Endodermal cell (in vitro differentiated cells): Measurements from ENCODE around the gene TOGARAM1. TPM values are rescaled to one million over a fixed set of nuclear protein-coding genes. Genes with fewer than 3 reads are reported as not detected.

Experiments used
- DNase-seq: peaks from one replicate; pipeline ENCODE4 v3.0.0-alpha.2; 2017
- H3K27ac ChIP-seq: 2 replicates; pipeline ENCODE4 v1.5.1; 2013; ENCODE audit warnings: mild to moderate bottlenecking, low read depth, low read length, moderate library complexity
- H3K27me3 ChIP-seq: 2 replicates; pipeline ENCODE4 v1.6.1; 2013; ENCODE audit warnings: mild to moderate bottlenecking, low read length, moderate library complexity; ENCODE audit not compliant: insufficient read depth, control insufficient read depth, poor library complexity, severe bottlenecking
- H3K36me3 ChIP-seq: 2 replicates; pipeline ENCODE4 v1.7.0; 2013; ENCODE audit warnings: mild to moderate bottlenecking, low read length, moderate library complexity; ENCODE audit not compliant: control insufficient read depth, insufficient read depth
- H3K4me1 ChIP-seq: one replicate; pipeline ENCODE4 v1.7.0; 2013; ENCODE audit warnings: low read length; ENCODE audit not compliant: control insufficient read depth, insufficient read depth
- H3K4me3 ChIP-seq: 2 replicates; pipeline ENCODE4 v1.5.1; 2013; ENCODE audit warnings: mild to moderate bottlenecking, low read length, moderate library complexity
- H3K9ac ChIP-seq: 2 replicates; pipeline ENCODE4 v1.6.1; 2013; ENCODE audit warnings: mild to moderate bottlenecking, low read length, moderate library complexity; ENCODE audit not compliant: poor library complexity, severe bottlenecking; ENCODE audit errors: extremely low read depth
- H3K9me3 ChIP-seq: 2 replicates; pipeline ENCODE4 v1.6.1; 2013; ENCODE audit warnings: mild to moderate bottlenecking, low read length, moderate library complexity; ENCODE audit not compliant: control insufficient read depth
- H3K27ac Mint-ChIP-seq: 2 replicates; pipeline ENCODE4 v1.8.0; 2020; ENCODE audit warnings: mixed read lengths
- H3K27me3 Mint-ChIP-seq: 2 replicates; pipeline ENCODE4 v1.8.0; 2021; ENCODE audit warnings: mild to moderate bottlenecking, mixed read lengths; ENCODE audit not compliant: insufficient read depth
- H3K36me3 Mint-ChIP-seq: 2 replicates; pipeline ENCODE4 v1.8.0; 2020; ENCODE audit warnings: low read depth, mixed read lengths
- H3K4me1 Mint-ChIP-seq: 2 replicates; pipeline ENCODE4 v1.8.0; 2020; ENCODE audit warnings: mixed read lengths
- H3K4me3 Mint-ChIP-seq: 2 replicates; pipeline ENCODE4 v1.8.0; 2020; ENCODE audit warnings: mild to moderate bottlenecking, moderate library complexity, mixed read lengths
- H3K9me3 Mint-ChIP-seq: 2 replicates; pipeline ENCODE4 v1.8.0; 2020; ENCODE audit warnings: mild to moderate bottlenecking, mixed read lengths
- WGBS, 2 experiments: methylation state at CpG; one replicate each; pipeline versions ENCODE4 v1.1.5 to v1.1.7; 2013; ENCODE audit warnings: missing lambda C conversion rate in 2 of 2, mixed read lengths in 1 of 2; ENCODE audit not compliant: insufficient coverage in 1 of 2, insufficient read length in 1 of 2; 5-methylcytosine and 5-hydroxymethylcytosine counted together
- total RNA-seq, 2 donors: library from RNA; stranded (reverse); fragmentation: NEBNext Ultra II Directional in 1 of 2; extraction: Animal tissue kit (Norgen Biotek cat#: 25700) in 1 of 2; gene quantifications; 2 replicates in 1 of 2; 3 replicates in 1 of 2; pipeline ENCODE4 v1.2.1, GENCODE V29; 2021
- TF ChIP-seq, protein P1 (sequence below): fragments of 200-600 bp; sonication (generic); conservative IDR thresholded peaks from 2 replicates; pipeline ENCODE4 v1.5.0; 2021; ENCODE audit warnings: antibody characterized with exemption, mild to moderate bottlenecking

Gene TOGARAM1
- total RNA-seq, 2 donors from 2014 or later, result 12.3 to 13.7 TPM

DNA sequence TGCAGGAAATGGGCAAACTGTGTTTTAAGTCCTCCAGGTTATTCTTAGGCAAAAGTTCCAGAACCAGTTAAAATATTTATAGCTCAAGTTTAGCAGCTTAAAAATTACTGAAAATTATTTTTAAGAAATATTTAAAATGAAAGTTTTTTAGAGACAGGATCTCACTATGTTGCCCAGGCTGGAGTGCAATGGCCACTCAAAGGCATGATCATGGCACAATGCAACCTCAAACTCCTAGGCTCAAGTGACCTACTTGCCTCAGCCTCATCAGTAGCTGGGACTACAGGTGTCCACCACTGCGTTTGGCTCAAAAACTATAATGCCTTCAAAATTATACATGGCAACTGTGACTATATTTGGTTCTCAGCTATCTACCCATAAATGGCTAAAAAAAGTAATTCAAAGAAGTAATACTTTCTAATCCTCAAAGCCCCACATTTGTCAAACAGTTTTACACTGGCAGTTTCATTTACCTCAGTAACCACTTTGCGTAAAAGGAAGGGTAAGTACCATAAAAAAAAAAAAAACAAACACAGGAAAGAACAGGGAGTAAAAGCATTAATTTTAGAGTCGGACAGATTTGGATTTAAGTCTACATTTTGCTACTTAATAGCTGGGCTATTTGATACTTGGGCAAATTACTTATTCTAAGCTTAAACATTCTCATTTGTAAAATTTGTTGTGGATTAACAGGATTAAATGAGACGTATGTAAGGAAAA is 9.4 kb upstream of the TOGARAM1 start:
- peaks cover 21% of the 10 kb centered on the region for H3K36me3 Mint-ChIP-seq
- no peak overlapping the region for H3K9ac ChIP-seq
- no peak overlapping the region for H3K4me3 Mint-ChIP-seq
- TF ChIP-seq, protein P1, sequence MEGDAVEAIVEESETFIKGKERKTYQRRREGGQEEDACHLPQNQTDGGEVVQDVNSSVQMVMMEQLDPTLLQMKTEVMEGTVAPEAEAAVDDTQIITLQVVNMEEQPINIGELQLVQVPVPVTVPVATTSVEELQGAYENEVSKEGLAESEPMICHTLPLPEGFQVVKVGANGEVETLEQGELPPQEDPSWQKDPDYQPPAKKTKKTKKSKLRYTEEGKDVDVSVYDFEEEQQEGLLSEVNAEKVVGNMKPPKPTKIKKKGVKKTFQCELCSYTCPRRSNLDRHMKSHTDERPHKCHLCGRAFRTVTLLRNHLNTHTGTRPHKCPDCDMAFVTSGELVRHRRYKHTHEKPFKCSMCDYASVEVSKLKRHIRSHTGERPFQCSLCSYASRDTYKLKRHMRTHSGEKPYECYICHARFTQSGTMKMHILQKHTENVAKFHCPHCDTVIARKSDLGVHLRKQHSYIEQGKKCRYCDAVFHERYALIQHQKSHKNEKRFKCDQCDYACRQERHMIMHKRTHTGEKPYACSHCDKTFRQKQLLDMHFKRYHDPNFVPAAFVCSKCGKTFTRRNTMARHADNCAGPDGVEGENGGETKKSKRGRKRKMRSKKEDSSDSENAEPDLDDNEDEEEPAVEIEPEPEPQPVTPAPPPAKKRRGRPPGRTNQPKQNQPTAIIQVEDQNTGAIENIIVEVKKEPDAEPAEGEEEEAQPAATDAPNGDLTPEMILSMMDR, result no peak
- H3K4me1 Mint-ChIP-seq, result no peaks in the 10 kb centered on the region
- no peaks in the 10 kb centered on the region for H3K4me1 ChIP-seq
- H3K36me3 ChIP-seq, result peaks cover 31% of the 10 kb centered on the region
- no peaks in the 10 kb centered on the region for H3K27me3 ChIP-seq
- no peak overlapping the region for H3K27ac Mint-ChIP-seq
- H3K9me3 Mint-ChIP-seq, result no peaks in the 10 kb centered on the region
- no peaks in the 10 kb centered on the region for H3K27me3 Mint-ChIP-seq
- H3K4me3 ChIP-seq, result no peak overlapping the region
- H3K9me3 ChIP-seq, result peaks cover 6% of the 10 kb centered on the region
- DNase-seq, result no peak
- 83 to 97% methylated on average over 1 to 4 of the region's 4 CpGs for WGBS, 2 experiments
- no peak overlapping the region for H3K27ac ChIP-seq

DNA sequence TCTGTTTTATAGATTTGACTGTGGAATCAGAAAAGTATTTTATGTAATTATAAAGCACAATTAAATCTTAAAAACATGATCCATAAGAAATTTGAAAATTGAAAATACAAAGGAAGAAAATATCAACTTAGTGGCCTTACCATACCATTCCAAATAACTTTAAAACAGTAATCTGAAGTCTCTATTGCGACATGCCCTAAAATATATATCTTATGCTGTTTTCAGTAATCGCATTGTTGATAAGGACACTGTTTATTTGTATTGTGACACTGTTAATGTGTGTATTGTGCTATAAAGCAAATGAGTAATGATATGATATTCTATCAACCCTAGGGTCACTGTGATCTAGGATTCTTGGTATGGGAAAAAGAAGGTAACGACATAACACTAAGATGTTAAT is 7.2 kb upstream of the TOGARAM1 start:
- WGBS, 2 experiments, result 84 to 95% methylated on average over 2 of the region's 3 CpGs
- H3K4me3 Mint-ChIP-seq, result no peak overlapping the region
- Histone ChIP-seq H3K4me1 (peaks cover 5% of the 10 kb centered on the region), H3K9ac (no peak overlapping the region), H3K27me3 (no peaks in the 10 kb centered on the region), H3K27ac (no peak overlapping the region), H3K4me3 (no peak overlapping the region), H3K36me3 (peaks cover 11% of the 10 kb centered on the region), H3K9me3 (no peaks in the 10 kb centered on the region)
- no peak overlapping the region for H3K27ac Mint-ChIP-seq
- H3K4me1 Mint-ChIP-seq, result peaks cover 11% of the 10 kb centered on the region
- DNase-seq, result no peak
- H3K36me3 Mint-ChIP-seq, result peaks cover 10% of the 10 kb centered on the region
- H3K9me3 Mint-ChIP-seq, result no peaks in the 10 kb centered on the region
- TF ChIP-seq, protein P1, result no peak
- no peaks in the 10 kb centered on the region for H3K27me3 Mint-ChIP-seq

DNA sequence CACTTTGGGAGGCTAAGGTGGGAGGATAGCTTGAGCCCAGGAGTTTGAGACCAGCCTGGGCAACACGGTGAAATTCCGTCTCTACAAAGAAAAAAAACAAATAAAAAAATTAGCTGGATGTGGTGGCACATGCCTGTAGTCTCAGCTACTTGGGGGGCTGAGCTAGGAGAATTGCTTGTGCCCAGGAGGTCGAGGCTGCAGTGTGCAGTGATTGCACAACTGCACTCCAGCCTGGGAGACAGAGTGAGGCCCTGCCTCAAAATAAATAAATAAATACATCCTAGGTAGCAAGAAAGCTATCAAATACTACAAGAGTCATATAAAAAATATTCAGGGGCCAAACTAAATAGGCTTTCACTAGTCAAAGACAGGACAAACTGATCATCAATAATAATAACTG is 6.5 kb upstream of the TOGARAM1 start:
- Mint-ChIP-seq H3K9me3 (no peaks in the 10 kb centered on the region), H3K27ac (no peak overlapping the region), H3K4me1 (peaks cover 18% of the 10 kb centered on the region), H3K27me3 (no peaks in the 10 kb centered on the region), H3K4me3 (no peak overlapping the region), H3K36me3 (peaks cover 10% of the 10 kb centered on the region)
- TF ChIP-seq, protein P1, result no peak
- Histone ChIP-seq H3K4me3 (no peak overlapping the region), H3K9me3 (no peaks in the 10 kb centered on the region), H3K4me1 (peaks cover 5% of the 10 kb centered on the region), H3K27ac (no peak overlapping the region), H3K36me3 (peaks cover 10% of the 10 kb centered on the region), H3K9ac (no peak overlapping the region), H3K27me3 (no peaks in the 10 kb centered on the region)
- DNase-seq, result no peak
- WGBS, 2 experiments, result 91 to 92% methylated on average over 3 of the region's 3 CpGs
